Cardiac fibroblast (primary cell): ENCODE results near the gene CPAMD8.

Experiments
- DNase-seq, 2 donors: peaks; one replicate each; pipeline versions ENCODE4 v3.0.0 to v3.0.0-alpha.2; 2010; ENCODE audit warnings: low read depth in 2 of 2
- H3K4me3 ChIP-seq, 2 donors: replicated peaks in 1 of 2; 1 replicate in 1 of 2; 2 replicates in 1 of 2; pipeline ENCODE4 v1.5.1; 2011; ENCODE audit warnings: low read depth in 2 of 2, low read length in 2 of 2, mild to moderate bottlenecking in 2 of 2, moderate library complexity in 1 of 2
- CTCF ChIP-seq: IDR thresholded peaks from one replicate; pipeline ENCODE4 v1.5.1; 2011; ENCODE audit warnings: low read depth, mild to moderate bottlenecking, low read length, inconsistent platforms

The CPAMD8 gene

DNA sequence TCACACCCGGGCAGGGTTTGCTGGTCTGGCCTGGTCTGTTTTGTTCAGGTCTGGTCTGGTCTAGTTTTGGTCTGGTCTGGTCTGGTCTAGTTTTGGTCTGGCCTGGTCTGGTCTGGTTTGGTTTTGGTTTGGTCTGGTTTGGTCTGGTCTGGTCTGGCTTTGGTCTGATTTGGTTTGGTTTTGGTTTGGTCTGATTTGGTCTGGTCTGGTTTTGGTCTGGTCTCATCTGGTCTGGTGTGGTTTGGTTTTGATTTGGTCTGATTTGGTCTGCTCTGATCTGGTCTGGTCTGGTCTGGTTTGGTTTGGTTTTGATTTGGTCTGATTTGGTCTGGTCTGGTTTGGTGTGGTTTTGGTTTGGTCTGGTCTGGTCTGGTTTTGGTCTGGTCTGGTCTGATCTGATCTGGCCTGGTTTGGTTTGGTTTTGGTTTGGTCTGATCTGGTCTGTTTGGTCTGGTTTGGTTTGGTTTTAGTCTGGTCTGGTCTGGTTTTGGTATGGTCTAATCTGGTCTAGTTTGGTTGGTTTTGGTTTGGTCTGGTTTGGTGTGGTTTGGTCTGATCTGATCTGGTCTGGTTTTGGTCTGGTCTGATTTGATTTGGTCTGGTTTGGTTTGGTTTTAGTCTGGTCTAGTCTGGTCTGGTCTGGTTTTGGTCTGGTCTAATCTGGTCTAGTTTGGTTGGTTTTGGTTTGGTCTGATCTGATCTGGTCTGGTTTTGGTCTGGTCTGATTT lies 152.2 kb downstream of the CPAMD8 start:
- H3K4me3 ChIP-seq = no peak overlapping the region
- no peak for TF ChIP-seq CTCF
- DNase-seq = no peak

DNA sequence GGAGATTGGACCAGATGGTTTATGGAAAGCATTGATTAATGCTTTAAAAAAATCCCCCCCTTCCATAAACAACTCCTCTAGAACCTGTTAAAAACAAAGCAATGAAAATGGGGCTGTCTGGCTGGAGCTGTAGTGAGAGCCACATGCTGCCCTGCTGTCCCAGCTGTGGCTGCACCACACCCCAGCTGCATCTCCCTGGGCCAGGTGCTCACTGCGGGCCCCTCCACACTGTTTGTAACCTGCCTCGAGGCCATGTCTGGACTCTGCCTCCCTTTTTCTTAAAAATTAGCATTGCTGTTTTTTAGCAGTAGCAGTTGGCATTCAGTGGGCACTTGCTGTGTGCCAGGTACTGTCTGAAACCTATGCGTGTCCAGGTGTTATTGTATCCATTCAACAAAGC lies 153.0 kb downstream of the CPAMD8 start:
- DNase-seq = no peak
- H3K4me3 ChIP-seq = no peak overlapping the region
- TF ChIP-seq CTCF = no peak

DNA sequence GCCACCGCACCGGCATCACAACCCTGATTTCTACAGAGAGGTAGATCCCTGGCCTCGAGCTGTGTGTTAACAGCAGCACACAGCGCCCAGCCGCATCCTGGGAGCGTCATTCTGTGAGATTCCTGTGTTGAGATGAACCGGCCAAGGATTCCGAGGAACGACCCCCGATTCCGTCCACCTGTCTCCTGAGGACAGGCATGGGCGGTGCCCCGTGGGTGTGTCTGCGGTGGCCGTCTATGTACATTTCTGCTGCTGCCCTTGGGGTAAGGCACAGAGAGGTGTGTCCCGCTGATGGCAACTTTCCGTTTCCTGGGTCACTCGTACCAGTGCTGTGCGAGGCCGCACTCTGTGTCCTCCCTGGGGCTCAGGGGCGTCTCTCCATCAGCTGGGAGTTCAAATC lies 153.9 kb downstream of the CPAMD8 start:
- no peak for DNase-seq
- no peak overlapping the region for H3K4me3 ChIP-seq
- no peak for TF ChIP-seq CTCF

DNA sequence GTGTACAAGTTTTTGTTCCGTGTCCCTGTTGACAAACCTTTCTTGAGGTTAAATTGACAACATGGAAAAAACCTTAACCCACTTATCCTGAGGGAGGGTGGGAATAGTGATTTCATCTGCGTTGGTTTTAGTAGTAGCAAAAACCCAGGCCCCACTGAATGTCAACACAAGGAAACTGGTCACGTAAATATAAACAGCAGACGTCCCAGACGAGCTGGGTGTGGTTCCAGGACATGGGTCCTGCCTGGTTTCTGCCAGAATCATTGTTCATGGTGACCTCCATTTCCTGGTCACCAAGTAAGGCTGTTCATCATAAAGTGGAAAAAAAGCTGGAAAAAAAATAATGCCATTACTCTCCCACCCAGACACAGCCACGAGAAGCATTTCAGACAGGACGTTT lies 154.7 kb downstream of the CPAMD8 start:
- no peak for DNase-seq
- TF ChIP-seq CTCF = no peak
- H3K4me3 ChIP-seq = no peak overlapping the region

DNA sequence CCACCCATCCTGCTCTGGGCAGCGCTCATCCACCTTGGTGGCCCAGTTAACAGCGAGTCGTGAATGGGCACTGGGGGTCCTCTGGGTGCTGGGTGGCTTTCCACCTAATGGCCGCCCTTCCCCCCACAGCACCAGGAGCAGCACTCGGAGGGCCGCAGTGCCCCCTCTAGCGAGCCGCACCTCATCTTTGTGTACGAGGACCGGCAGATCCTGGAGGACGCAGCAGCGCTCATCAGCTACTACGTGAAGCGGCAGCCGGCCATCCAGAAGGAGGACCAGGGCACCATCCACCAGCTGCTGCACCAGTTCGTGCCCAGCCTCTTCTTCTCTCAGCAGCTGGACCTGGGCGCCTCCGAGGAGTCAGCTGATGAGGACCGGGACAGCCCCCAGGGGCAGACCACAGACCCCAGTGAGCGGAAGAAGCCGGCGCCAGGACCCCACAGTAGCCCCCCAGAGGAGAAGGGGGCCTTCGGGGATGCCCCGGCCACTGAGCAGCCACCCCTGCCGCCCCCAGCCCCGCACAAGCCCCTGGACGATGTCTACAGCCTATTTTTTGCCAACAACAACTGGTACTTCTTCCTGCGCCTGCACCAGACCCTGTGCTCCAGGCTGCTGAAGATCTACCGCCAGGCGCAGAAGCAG lies 157.2 kb downstream of the CPAMD8 start:
- no peak for TF ChIP-seq CTCF

GRCh38 chr19:16868423-16869130 lies 158.0 kb downstream of the CPAMD8 start:
- no peak for TF ChIP-seq CTCF
- no peak for DNase-seq
- H3K4me3 ChIP-seq = no peak overlapping the region

More for the DNA sequence above, 157.2 kb downstream of the CPAMD8 start:
- H3K4me3 ChIP-seq = no peak overlapping the region
- no peak for DNase-seq
